Heart left ventricle (tissue), 16 donors: ENCODE results near the gene WNT8B. TPM values are rescaled to one million over a fixed set of nuclear protein-coding genes. Genes with fewer than 3 reads are reported as not detected.

ENCODE experiments used
- ATAC-seq, 4 donors: fragments of 200-7000 bp; cut with Tn5 transposase; one replicate each; pipeline ENCODE4 v1.9.1; 2020 to 2022; ENCODE audit warnings: moderate library complexity in 4 of 4, mild to moderate bottlenecking in 3 of 4, moderate number of reproducible peaks in 1 of 4
- DNase-seq, 5 donors: peaks; one replicate each; pipeline ENCODE4 v3.0.0-alpha.2; 2020
- H3K27ac ChIP-seq, 12 donors: fragments of 200-600 bp; sonication (generic) in 4 of 12; one replicate each; pipeline versions ENCODE4 v1.5.0 to v1.8.0; 2016 to 2022; ENCODE audit warnings: mild to moderate bottlenecking in 2 of 12
- H3K27me3 ChIP-seq, 9 donors: fragments of 200-600 bp; sonication (generic) in 2 of 9; one replicate each; pipeline versions ENCODE4 v1.5.1 to v1.8.0; 2016 to 2022; ENCODE audit warnings: mild to moderate bottlenecking in 3 of 9
- H3K36me3 ChIP-seq, 9 donors: fragments of 200-600 bp; sonication (generic) in 2 of 9; one replicate each; pipeline versions ENCODE4 v1.5.0 to v1.8.0; 2018 to 2022; ENCODE audit warnings: mild to moderate bottlenecking in 2 of 9
- H3K4me1 ChIP-seq, 12 donors: fragments of 200-600 bp; sonication (generic) in 4 of 12; one replicate each; pipeline versions ENCODE4 v1.5.0 to v1.8.0; 2016 to 2022; ENCODE audit warnings: mild to moderate bottlenecking in 3 of 12
- H3K4me3 ChIP-seq, 12 donors: fragments of 200-600 bp; sonication (generic) in 4 of 12; one replicate each; pipeline versions ENCODE4 v1.5.0 to v1.8.0; 2017 to 2022; ENCODE audit warnings: mild to moderate bottlenecking in 9 of 12, moderate library complexity in 4 of 12
- H3K9me3 ChIP-seq, 12 donors: fragments of 200-600 bp; sonication (generic) in 4 of 12; one replicate each; pipeline versions ENCODE4 v1.5.0 to v1.8.0; 2016 to 2022; ENCODE audit warnings: mild to moderate bottlenecking in 1 of 12
- POLR2A ChIP-seq, 2 donors: fragments of 450-650 bp; IDR thresholded peaks; one replicate each; pipeline ENCODE4 v1.6.1; 2017; ENCODE audit warnings: antibody characterized with exemption in 2 of 2, mild to moderate bottlenecking in 2 of 2, moderate library complexity in 2 of 2
- whole genome bisulfite sequencing, 4 donors: extraction: QIAGEN DNeasy Blood & Tissue Kit in 2 of 4; methylation state at CpG; one replicate each; pipeline versions ENCODE4 v1.1.5 to v1.1.7; 2013 to 2018; 5-methylcytosine and 5-hydroxymethylcytosine counted together
- intact Hi-C, 10 donors: fragments of 100-400 bp; cut with DNase I; formaldehyde crosslinking; loops; one replicate each; pipeline versions ENCODE4 v1.11.1 to v1.14.2; 2022
- polyA plus RNA-seq, 2 donors: library from polyadenylated mRNA; stranded (reverse); fragments of 200-250 nt; gene quantifications; one replicate each; pipeline ENCODE4 v1.2.3, GENCODE V29; 2013
- total RNA-seq, 9 donors: library from RNA; depleted of rRNA in 2 of 9; stranded (reverse); fragments of >200 nt in 2 of 9; fragmentation: NEBNext Ultra II Directional in 3 of 9; extraction: Animal tissue kit (Norgen Biotek cat#: 25700) in 3 of 9; gene quantifications; one replicate each; pipeline versions ENCODE4 v1.1.0 to v1.2.4, GENCODE V29; 2016 to 2023
- TF ChIP-seq, protein P1 (sequence below), 12 donors: fragments of 200-600 bp; sonication (generic) in 4 of 12; IDR thresholded peaks; one replicate each; pipeline versions ENCODE4 v1.5.0 to v1.8.0; 2018 to 2022; ENCODE audit warnings: antibody characterized with exemption in 12 of 12, mild to moderate bottlenecking in 5 of 12
- donor health status: ischemic (EF 13 %, LVEDD 7.1; RV severe dilation, severe dysfunction).
- donor health status: healthy with polysubstance abuse.
- donor health status: DM: no; HTN: yes; CAD: no.
- donor health status: DM: no; HTN: no; CAD: no.
- donor health status: ischemic (EF 25% LVEDD 6.9; RV normal size, moderate dysfunction).
- donor health status: ischemic (EF 25% LVEDD 5.7; RV mildly dilated, moderate dysfunction).
- donor health status: healthy.
- donor health status: DM: yes; HTN: yes; CAD: no.
- donor health status: ischemic (EF 35%, LVEDD 5.7; RV mildly dilated, moderate dysfunction).
- donor health status: nonischemic (EF 11% LVEDD 7.7; RV severe dilation, severe dysfunction).
- donor health status: DM: yes; HTN: yes; CAD: no.
- donor health status: PGD.
- donor health status: ischemic (EF 29% LVEDD 5.4; RV normal size, mild dysfunction).
- donor health status: nonischemic (EF 23%, LVEDD 6.1; RV moderate dilation, normal function).

The WNT8B gene
- total and polyA plus RNA-seq, 11 donors = not detected

GRCh38 chr10:100520811-100521210 is 58.0 kb downstream of the WNT8B start:
- no peak overlapping the region for H3K4me3 ChIP-seq
- 81 to 86% (median 85%) methylated on average over 3 of the region's 3 CpGs for WGBS, 4 donors
- intact Hi-C loops = loop anchor here in 1 of 10 donors (5.0 kb wide), 1 partner anchor 184 kb away; no protein-coding TSS in a partner anchor
- peaks cover 0 to 38% (median 33%) of the 10 kb centered on the region in 9 donors for H3K36me3 ChIP-seq
- H3K4me1 ChIP-seq = peaks cover 0 to 18% (median 10%) of the 10 kb centered on the region in 12 donors
- no peaks in the 10 kb centered on the region for H3K9me3 ChIP-seq
- H3K27ac ChIP-seq = no peak overlapping the region
- ATAC-seq (no peak), DNase-seq (no peak)
- H3K27me3 ChIP-seq = peaks cover 0 to 5% (median 0%) of the 10 kb centered on the region in 9 donors
- TF ChIP-seq POLR2A (IDR thresholded peaks at IDR 0.05) = no peak
- TF ChIP-seq, protein P1, sequence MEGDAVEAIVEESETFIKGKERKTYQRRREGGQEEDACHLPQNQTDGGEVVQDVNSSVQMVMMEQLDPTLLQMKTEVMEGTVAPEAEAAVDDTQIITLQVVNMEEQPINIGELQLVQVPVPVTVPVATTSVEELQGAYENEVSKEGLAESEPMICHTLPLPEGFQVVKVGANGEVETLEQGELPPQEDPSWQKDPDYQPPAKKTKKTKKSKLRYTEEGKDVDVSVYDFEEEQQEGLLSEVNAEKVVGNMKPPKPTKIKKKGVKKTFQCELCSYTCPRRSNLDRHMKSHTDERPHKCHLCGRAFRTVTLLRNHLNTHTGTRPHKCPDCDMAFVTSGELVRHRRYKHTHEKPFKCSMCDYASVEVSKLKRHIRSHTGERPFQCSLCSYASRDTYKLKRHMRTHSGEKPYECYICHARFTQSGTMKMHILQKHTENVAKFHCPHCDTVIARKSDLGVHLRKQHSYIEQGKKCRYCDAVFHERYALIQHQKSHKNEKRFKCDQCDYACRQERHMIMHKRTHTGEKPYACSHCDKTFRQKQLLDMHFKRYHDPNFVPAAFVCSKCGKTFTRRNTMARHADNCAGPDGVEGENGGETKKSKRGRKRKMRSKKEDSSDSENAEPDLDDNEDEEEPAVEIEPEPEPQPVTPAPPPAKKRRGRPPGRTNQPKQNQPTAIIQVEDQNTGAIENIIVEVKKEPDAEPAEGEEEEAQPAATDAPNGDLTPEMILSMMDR (IDR thresholded peaks at IDR 0.05) = no peak

GRCh38 chr10:100522107-100522801 is 59.4 kb downstream of the WNT8B start:
- peaks cover 0 to 24% (median 10%) of the 10 kb centered on the region in 12 donors for H3K4me1 ChIP-seq
- DNase-seq (no peak), ATAC-seq (no peak)
- peaks cover 0 to 5% (median 0%) of the 10 kb centered on the region in 9 donors for H3K27me3 ChIP-seq
- intact Hi-C loops = loop anchor here in 1 of 10 donors (5.0 kb wide), 1 partner anchor 185 kb away; no protein-coding TSS in a partner anchor
- TF ChIP-seq, protein P1 (IDR thresholded peaks at IDR 0.05) = no peak
- TF ChIP-seq POLR2A (IDR thresholded peaks at IDR 0.05) = no peak
- no peak overlapping the region for H3K4me3 ChIP-seq
- H3K9me3 ChIP-seq = no peaks in the 10 kb centered on the region
- peaks cover 0 to 52% (median 42%) of the 10 kb centered on the region in 9 donors for H3K36me3 ChIP-seq
- no peak overlapping the region for H3K27ac ChIP-seq
- 79 to 87% (median 80%) methylated on average over 5 of the region's 5 CpGs for WGBS, 4 donors

DNA sequence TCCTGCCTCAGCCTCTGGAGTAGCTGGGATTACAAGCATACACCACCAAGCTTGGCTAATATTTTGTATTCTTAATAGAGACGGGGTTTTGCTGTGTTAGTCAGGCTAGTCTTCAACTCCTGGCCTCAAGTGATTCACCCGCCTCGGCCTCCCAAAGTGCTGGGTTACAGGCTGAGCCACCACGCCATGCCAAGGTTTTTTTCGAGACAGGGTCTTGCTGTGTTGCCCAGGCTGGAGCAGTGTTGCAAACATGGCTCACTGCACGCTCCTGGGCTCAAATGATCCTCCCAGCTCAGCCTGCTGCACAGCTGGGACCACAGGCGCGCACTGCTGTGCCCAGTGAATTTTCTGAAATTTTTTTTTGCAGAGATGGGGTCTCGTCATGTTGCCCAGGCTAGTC is 60.1 kb downstream of the WNT8B start:
- no peak for ATAC-seq
- peaks cover 0 to 59% (median 48%) of the 10 kb centered on the region in 9 donors for H3K36me3 ChIP-seq
- no peak for DNase-seq
- WGBS, 4 donors = 91 to 97% (median 93%) methylated on average over 9 of the region's 9 CpGs
- no peak overlapping the region for H3K4me3 ChIP-seq
- intact Hi-C loops = loop anchor here in 1 of 10 donors (5.0 kb wide), 1 partner anchor 186 kb away; no protein-coding TSS in a partner anchor
- H3K4me1 ChIP-seq = peaks cover 0 to 31% (median 15%) of the 10 kb centered on the region in 12 donors
- H3K9me3 ChIP-seq = no peaks in the 10 kb centered on the region
- TF ChIP-seq, protein P1 (IDR thresholded peaks at IDR 0.05) = no peak
- TF ChIP-seq POLR2A (IDR thresholded peaks at IDR 0.05) = no peak
- peaks cover 0 to 5% (median 0%) of the 10 kb centered on the region in 9 donors for H3K27me3 ChIP-seq
- H3K27ac ChIP-seq = no peak overlapping the region

GRCh38 chr10:100524206-100524605 is 61.4 kb downstream of the WNT8B start:
- H3K4me1 ChIP-seq = peaks cover 0 to 33% (median 16%) of the 10 kb centered on the region in 12 donors
- ATAC-seq (no peak), DNase-seq (no peak)
- no peak overlapping the region for H3K4me3 ChIP-seq
- TF ChIP-seq POLR2A (IDR thresholded peaks at IDR 0.05) = no peak
- TF ChIP-seq, protein P1 (IDR thresholded peaks at IDR 0.05) = no peak
- H3K36me3 ChIP-seq = peaks cover 0 to 61% (median 51%) of the 10 kb centered on the region in 9 donors
- intact Hi-C loops = loop anchor here in 1 of 10 donors (5.0 kb wide), 1 partner anchor 187 kb away; no protein-coding TSS in a partner anchor
- no peak overlapping the region for H3K27ac ChIP-seq
- H3K27me3 ChIP-seq = peaks cover 0 to 4% (median 0%) of the 10 kb centered on the region in 9 donors
- no peaks in the 10 kb centered on the region for H3K9me3 ChIP-seq
- WGBS, 4 donors = 82 to 88% (median 88%) methylated on average over 6 of the region's 6 CpGs
